GM12878 (cell line): ENCODE data around the gene KIF5C.

Experiments used
- ASH2L ChIP-seq: fragments of 300-600, 200-600 bp; sonication (generic); IDR thresholded peaks from 2 replicates; pipeline ENCODE4 v1.6.1; 2017; ENCODE audit warnings: low read depth, mild to moderate bottlenecking, borderline replicate concordance
- EZH2 ChIP-seq: IDR thresholded peaks from 2 replicates; pipeline ENCODE4 v1.6.1; 2012; ENCODE audit warnings: low read depth, mild to moderate bottlenecking, control low read depth, inconsistent platforms, low read length, borderline replicate concordance; ENCODE audit not compliant: control insufficient read depth
- TAF1 ChIP-seq: IDR thresholded peaks from 2 replicates; pipeline ENCODE4 v1.6.1; 2011; ENCODE audit warnings: mild to moderate bottlenecking, low read depth, low read length, borderline replicate concordance

DNA sequence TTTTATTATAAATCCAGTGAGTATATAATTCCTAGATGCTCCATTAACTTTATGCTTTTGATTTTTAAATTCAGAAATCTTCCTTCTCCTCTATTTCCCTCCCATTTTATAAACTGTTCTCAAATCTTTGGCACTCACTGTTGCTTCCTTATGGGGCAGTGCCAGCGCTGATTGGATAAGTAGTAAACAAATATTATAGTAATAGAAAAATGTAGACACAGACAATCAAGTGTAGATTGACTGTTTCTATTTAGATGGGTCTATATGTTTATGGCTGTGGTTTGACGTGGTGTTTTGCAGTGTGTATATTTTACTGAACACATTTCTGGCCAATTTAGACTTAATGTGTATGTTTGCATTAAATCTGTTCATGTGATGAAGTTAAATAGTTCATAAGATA, 200.1 kb downstream of the KIF5C start:
- TF ChIP-seq ASH2L (no peak), TAF1 (no peak), EZH2 (no peak)
